Measurements from ENCODE around the gene TBXAS1.

The TBXAS1 gene

GRCh38 chr7:139976838-139977656 is 148.0 kb downstream of the TBXAS1 start:
- DNase-seq (ENCODE audit: low spot score) (no peak), FAIRE-seq (no peak)

GRCh38 chr7:139981511-139981895 is 152.4 kb downstream of the TBXAS1 start:
- FAIRE-seq (no peak), DNase-seq (ENCODE audit: low spot score) (no peak)

GRCh38 chr7:139982927-139983920 is 154.2 kb downstream of the TBXAS1 start:
- no peak for FAIRE-seq
- no peak for DNase-seq (ENCODE audit: low spot score)

GRCh38 chr7:139984642-139985539 is 155.8 kb downstream of the TBXAS1 start:
- FAIRE-seq (no peak), DNase-seq (ENCODE audit: low spot score) (no peak)

- no peak for DNase-seq (ENCODE audit: low spot score)
- no peak for FAIRE-seq
Measured at GRCh38 chr7:139985811-139986210, 156.7 kb downstream of the TBXAS1 start.

GRCh38 chr7:139987691-139988516 is 158.8 kb downstream of the TBXAS1 start:
- FAIRE-seq (no peak), DNase-seq (ENCODE audit: low spot score) (no peak)

- FAIRE-seq: no peak
- DNase-seq (ENCODE audit: low spot score): no peak
Measured at GRCh38 chr7:139989366-139990141, 160.5 kb downstream of the TBXAS1 start.

GRCh38 chr7:139990142-139990535 is 161.1 kb downstream of the TBXAS1 start:
- FAIRE-seq: no peak

GRCh38 chr7:139990571-139991268 is 161.7 kb downstream of the TBXAS1 start:
- FAIRE-seq (no peak), DNase-seq (ENCODE audit: low spot score) (no peak)

More at GRCh38 chr7:139990142-139990535, 161.1 kb downstream of the TBXAS1 start:
- no peak for DNase-seq (ENCODE audit: low spot score)

- peak; percentile 25 for DNase-seq (ENCODE audit: low spot score)
- FAIRE-seq: no peak
Measured at GRCh38 chr7:139991269-139991666, 162.2 kb downstream of the TBXAS1 start.

- FAIRE-seq: no peak
Measured at GRCh38 chr7:139991911-139992310, 162.8 kb downstream of the TBXAS1 start.

GRCh38 chr7:139992353-139993044 is 163.4 kb downstream of the TBXAS1 start:
- FAIRE-seq: no peak
- no peak for DNase-seq (ENCODE audit: low spot score)

More at GRCh38 chr7:139991911-139992310, 162.8 kb downstream of the TBXAS1 start:
- DNase-seq (ENCODE audit: low spot score): no peak

GRCh38 chr7:139993169-139993568 is 164.1 kb downstream of the TBXAS1 start:
- DNase-seq (ENCODE audit: low spot score): no peak
- FAIRE-seq: no peak

GRCh38 chr7:139993592-139993991 is 164.5 kb downstream of the TBXAS1 start:
- no peak for DNase-seq (ENCODE audit: low spot score)
- FAIRE-seq: no peak

- DNase-seq (ENCODE audit: low spot score) (no peak), FAIRE-seq (no peak)
Measured at GRCh38 chr7:139994356-139994755, 165.3 kb downstream of the TBXAS1 start.

GRCh38 chr7:139995017-139995915 is 166.2 kb downstream of the TBXAS1 start:
- DNase-seq (ENCODE audit: low spot score): no peak
- no peak for FAIRE-seq

GRCh38 chr7:139998572-139998971 is 169.5 kb downstream of the TBXAS1 start:
- DNase-seq (ENCODE audit: low spot score): no peak
- no peak for FAIRE-seq

Measured in urothelium cell line (cell line).